ENCODE results near the gene SYNGAP1.

DNA sequence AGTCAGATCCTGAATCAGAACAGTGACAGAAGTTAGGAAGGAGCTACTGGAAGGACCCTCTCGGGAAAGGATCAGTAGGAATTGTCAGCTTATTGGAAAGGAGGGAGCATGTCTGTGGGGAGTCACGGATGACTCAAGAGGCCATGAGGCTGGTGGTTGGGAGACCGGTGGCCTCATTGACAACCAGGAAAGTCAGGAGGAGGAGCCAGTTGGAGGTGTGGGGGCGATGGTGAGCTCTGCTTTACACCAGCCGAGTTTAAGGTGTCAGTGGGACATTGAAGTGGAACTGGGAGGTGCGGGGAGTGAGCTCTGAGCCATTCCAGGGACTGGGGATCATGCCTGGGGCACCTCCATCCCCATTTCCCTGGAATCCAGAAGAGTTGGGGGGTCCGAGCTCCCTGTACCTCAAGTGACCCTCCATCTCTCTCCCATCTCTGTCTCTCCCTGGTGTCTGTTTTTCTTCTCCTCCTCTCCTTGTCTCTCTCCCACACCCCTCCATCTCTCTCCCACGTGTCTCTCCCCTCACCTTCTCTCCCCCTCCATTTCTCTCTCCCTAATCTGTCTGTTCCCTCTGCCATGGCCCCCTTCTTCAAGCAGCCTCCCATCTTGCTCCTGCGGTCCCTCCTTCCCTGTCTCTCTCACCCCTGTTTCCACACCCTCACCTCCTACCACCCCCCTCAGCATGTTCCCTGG lies 20.2 kb downstream of the SYNGAP1 start:
- TF ChIP-seq, protein P1, sequence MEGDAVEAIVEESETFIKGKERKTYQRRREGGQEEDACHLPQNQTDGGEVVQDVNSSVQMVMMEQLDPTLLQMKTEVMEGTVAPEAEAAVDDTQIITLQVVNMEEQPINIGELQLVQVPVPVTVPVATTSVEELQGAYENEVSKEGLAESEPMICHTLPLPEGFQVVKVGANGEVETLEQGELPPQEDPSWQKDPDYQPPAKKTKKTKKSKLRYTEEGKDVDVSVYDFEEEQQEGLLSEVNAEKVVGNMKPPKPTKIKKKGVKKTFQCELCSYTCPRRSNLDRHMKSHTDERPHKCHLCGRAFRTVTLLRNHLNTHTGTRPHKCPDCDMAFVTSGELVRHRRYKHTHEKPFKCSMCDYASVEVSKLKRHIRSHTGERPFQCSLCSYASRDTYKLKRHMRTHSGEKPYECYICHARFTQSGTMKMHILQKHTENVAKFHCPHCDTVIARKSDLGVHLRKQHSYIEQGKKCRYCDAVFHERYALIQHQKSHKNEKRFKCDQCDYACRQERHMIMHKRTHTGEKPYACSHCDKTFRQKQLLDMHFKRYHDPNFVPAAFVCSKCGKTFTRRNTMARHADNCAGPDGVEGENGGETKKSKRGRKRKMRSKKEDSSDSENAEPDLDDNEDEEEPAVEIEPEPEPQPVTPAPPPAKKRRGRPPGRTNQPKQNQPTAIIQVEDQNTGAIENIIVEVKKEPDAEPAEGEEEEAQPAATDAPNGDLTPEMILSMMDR (IDR thresholded peaks at IDR 0.05): no peak
- no peak for TF ChIP-seq POLR2AphosphoS5 (IDR thresholded peaks at IDR 0.05)
